ENCODE results near the gene CXCR6. TPM values are rescaled to one million over a fixed set of nuclear protein-coding genes. Genes with fewer than 3 reads are reported as not detected.

CXCR6 gene
- total and polyA plus RNA-seq, 2 experiments from 2014 or later: not detected

DNA sequence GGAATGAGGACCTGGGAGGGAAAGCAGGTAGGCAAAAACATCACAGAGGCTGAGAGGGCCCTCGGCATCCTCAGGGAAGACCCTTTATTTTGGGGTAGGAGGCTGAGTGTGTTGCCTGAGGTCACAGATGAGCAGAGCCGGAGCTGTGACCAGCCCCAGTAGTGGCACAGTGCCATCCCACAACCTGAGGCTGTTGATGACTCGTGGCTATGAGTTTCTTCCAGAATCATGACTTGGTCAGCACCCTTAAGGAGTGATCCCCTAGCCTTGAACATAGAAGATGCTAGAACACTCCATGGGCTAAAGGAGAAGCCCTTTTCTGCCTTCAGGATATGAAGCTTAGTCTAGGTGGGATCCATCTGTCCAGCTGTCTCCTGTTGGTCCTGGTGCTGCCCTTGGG, 19.5 kb upstream of the CXCR6 start:
- in situ Hi-C loops (cut with MboI): no loop called here
- H3K4me2 ChIP-seq (ENCODE audit: unreplicated experiment): no peak overlapping the region
- no peak for TF ChIP-seq EZH2 (IDR thresholded peaks at IDR 0.05; ENCODE audit: insufficient read depth, poor library complexity, severe bottlenecking)
- TF ChIP-seq EZH2phosphoT487 (IDR thresholded peaks at IDR 0.05; ENCODE audit: insufficient read depth, low read depth): no peak
- H2AFZ ChIP-seq: no peak overlapping the region
- H3K4me3 ChIP-seq: no peak overlapping the region
- H3K79me2 ChIP-seq (ENCODE audit: insufficient read depth): no peaks in the 10 kb centered on the region
- no peaks in the 10 kb centered on the region for H3K9me2 ChIP-seq (ENCODE audit: insufficient read depth)
- no peaks in the 10 kb centered on the region for H3K36me3 ChIP-seq (ENCODE audit: low read depth)
- H3F3A ChIP-seq (ENCODE audit: insufficient read depth): no peaks in the 10 kb centered on the region; the same call in 1 of the 2 replicates
- peak; percentile 83 for DNase-seq
- H3K4me1 ChIP-seq (ENCODE audit: insufficient read depth): peaks cover 8% of the 10 kb centered on the region; the same call in 1 of the 2 replicates
- no peak overlapping the region for H3K27ac ChIP-seq
- 58 to 60% methylated on average over 3 of the region's 3 CpGs for WGBS, 2 experiments (ENCODE audit: low coverage in 1 of 2, low lambda C conversion rate in 2 of 2, missing lambda C conversion rate in 2 of 2)
- H3K27me3 ChIP-seq (replicated peaks; ENCODE audit: insufficient read depth): no peaks in the 10 kb centered on the region
- no peaks in the 10 kb centered on the region for H3K9me3 ChIP-seq (ENCODE audit: low read depth)
- H3K9ac ChIP-seq: no peak overlapping the region
- H4K20me1 ChIP-seq (ENCODE audit: insufficient read depth): no peaks in the 10 kb centered on the region

DNA sequence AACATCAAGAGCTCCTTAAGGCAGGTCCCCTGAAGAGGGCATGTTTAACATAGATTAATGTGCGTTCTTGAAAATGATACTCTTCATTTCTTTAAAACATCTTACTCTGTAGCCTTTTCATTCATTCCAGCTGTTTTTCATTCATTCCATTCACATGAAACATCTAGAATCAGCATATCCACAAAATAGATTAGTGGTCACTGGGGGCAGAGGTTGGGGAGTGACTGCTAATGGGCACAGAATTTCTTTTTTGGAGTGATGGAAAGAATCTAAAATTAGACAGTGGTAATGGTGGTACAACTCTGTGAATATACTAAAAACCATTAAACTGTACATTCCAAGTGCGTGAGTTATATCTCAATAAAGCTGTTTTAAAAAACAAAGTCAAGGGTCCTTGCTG, 15.4 kb upstream of the CXCR6 start:
- no peaks in the 10 kb centered on the region for H3K79me2 ChIP-seq (ENCODE audit: insufficient read depth)
- H3K9me2 ChIP-seq (ENCODE audit: insufficient read depth): no peaks in the 10 kb centered on the region
- WGBS, 2 experiments (ENCODE audit: low coverage in 1 of 2, low lambda C conversion rate in 2 of 2, missing lambda C conversion rate in 2 of 2): 71 to 82% methylated on average over 2 of the region's 2 CpGs
- no peaks in the 10 kb centered on the region for H3K27me3 ChIP-seq (replicated peaks; ENCODE audit: insufficient read depth)
- no peak overlapping the region for H3K9ac ChIP-seq
- TF ChIP-seq EZH2phosphoT487 (IDR thresholded peaks at IDR 0.05; ENCODE audit: insufficient read depth, low read depth): 0 out of 2 replicates have a peak, but pooled peaks have one; percentile 62
- TF ChIP-seq EZH2 (IDR thresholded peaks at IDR 0.05; ENCODE audit: insufficient read depth, poor library complexity, severe bottlenecking): no peak
- H3K4me2 ChIP-seq (ENCODE audit: unreplicated experiment): no peak overlapping the region
- no peaks in the 10 kb centered on the region for H3K9me3 ChIP-seq (ENCODE audit: low read depth)
- no peaks in the 10 kb centered on the region for H3K36me3 ChIP-seq (ENCODE audit: low read depth)
- in situ Hi-C loops (cut with MboI): loop anchor here (5.0 to 25.0 kb wide), 2 partner anchors 166 to 434 kb away; partner anchors contain the start of genes CCR2 and CCR5
- DNase-seq: peak; percentile 47
- no peak overlapping the region for H3K27ac ChIP-seq
- no peak overlapping the region for H3K4me3 ChIP-seq
- peaks cover 8% of the 10 kb centered on the region; the same call in 1 of the 2 replicates for H3K4me1 ChIP-seq (ENCODE audit: insufficient read depth)
- no peaks in the 10 kb centered on the region; the same call in 1 of the 2 replicates for H3F3A ChIP-seq (ENCODE audit: insufficient read depth)
- no peaks in the 10 kb centered on the region for H4K20me1 ChIP-seq (ENCODE audit: insufficient read depth)
- no peak overlapping the region for H2AFZ ChIP-seq

DNA sequence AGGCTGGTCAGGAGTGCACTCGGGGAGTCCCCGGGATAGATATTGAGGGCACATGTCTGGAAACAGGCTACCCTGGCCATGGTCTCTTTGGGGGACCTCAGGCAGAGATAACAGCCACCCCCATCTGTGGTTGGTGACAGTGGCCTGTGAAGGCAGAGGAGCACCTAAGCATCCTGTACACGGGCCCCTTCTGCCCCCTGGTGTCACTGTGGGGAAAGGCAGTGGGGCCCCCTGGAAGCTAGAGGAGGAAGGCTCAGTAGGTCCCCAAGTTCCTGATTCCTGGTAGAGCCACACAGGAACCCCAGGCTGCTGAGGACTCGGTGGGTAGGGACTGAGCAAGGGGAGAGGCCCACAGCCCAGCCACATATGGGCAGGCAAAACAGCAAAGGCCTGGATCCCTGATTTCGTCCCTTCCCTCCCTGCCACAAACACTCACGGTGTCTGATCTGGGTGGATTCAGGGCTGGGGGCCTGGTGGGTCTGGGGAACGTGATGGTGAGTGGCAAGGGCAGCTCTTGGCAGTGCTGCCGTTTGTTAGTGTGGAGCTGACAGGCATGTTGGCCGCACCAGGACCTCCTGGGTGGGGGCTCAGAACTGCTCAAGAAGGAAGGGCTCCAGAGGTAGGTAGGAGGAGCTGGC, 14.1 kb upstream of the CXCR6 start:
- no peaks in the 10 kb centered on the region for H3K27me3 ChIP-seq (replicated peaks; ENCODE audit: insufficient read depth)
- H2AFZ ChIP-seq: no peak overlapping the region
- TF ChIP-seq EZH2phosphoT487 (IDR thresholded peaks at IDR 0.05; ENCODE audit: insufficient read depth, low read depth) (no peak), EZH2 (IDR thresholded peaks at IDR 0.05; ENCODE audit: insufficient read depth, poor library complexity, severe bottlenecking) (no peak)
- in situ Hi-C loops (cut with MboI): loop anchor here (5.0 to 25.0 kb wide), 2 partner anchors 167 to 433 kb away; partner anchors contain the start of genes CCR2 and CCR5
- H3K9ac ChIP-seq: no peak overlapping the region
- H3K4me1 ChIP-seq (ENCODE audit: insufficient read depth): peaks cover 8% of the 10 kb centered on the region; the same call in 1 of the 2 replicates
- DNase-seq: peak; percentile 64
- H3K27ac ChIP-seq: no peak overlapping the region
- H4K20me1 ChIP-seq (ENCODE audit: insufficient read depth): no peaks in the 10 kb centered on the region
- 65 to 67% methylated on average over 9 of the region's 9 CpGs for WGBS, 2 experiments (ENCODE audit: low coverage in 1 of 2, low lambda C conversion rate in 2 of 2, missing lambda C conversion rate in 2 of 2)
- no peaks in the 10 kb centered on the region for H3K36me3 ChIP-seq (ENCODE audit: low read depth)
- H3K9me3 ChIP-seq (ENCODE audit: low read depth): no peaks in the 10 kb centered on the region
- H3K9me2 ChIP-seq (ENCODE audit: insufficient read depth): no peaks in the 10 kb centered on the region
- no peak overlapping the region for H3K4me2 ChIP-seq (ENCODE audit: unreplicated experiment)
- H3K4me3 ChIP-seq: no peak overlapping the region
- no peaks in the 10 kb centered on the region; the same call in 1 of the 2 replicates for H3F3A ChIP-seq (ENCODE audit: insufficient read depth)
- no peaks in the 10 kb centered on the region for H3K79me2 ChIP-seq (ENCODE audit: insufficient read depth)

DNA sequence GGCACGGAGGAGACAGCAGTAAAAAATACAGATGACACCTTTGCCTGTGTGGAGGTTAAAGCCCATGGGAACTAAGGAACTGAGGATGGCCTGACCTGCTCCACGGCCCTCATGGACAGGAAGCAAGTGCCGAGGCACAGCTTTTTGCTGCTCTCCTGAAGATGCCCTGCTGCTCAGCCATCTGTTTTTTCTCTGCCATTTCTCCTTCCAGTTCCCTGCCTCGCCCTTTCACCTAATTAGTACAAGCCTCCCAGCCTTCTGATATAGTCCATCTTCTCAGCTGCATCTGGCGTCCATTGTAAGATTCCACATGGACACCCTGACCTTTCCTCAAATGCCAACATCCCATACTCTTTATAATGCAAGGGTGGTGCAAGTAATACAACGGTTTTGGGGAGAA, 11.8 kb upstream of the CXCR6 start:
- H3K4me3 ChIP-seq: no peak overlapping the region
- no peaks in the 10 kb centered on the region for H3K9me3 ChIP-seq (ENCODE audit: low read depth)
- no peak overlapping the region for H3K9ac ChIP-seq
- WGBS, 2 experiments (ENCODE audit: low coverage in 1 of 2, low lambda C conversion rate in 2 of 2, missing lambda C conversion rate in 2 of 2): 74 to 76% methylated on average over 6 of the region's 6 CpGs
- no peaks in the 10 kb centered on the region for H3K27me3 ChIP-seq (replicated peaks; ENCODE audit: insufficient read depth)
- TF ChIP-seq EZH2phosphoT487 (IDR thresholded peaks at IDR 0.05; ENCODE audit: insufficient read depth, low read depth): no peak
- H3K36me3 ChIP-seq (ENCODE audit: low read depth): no peaks in the 10 kb centered on the region
- DNase-seq: no peak
- peaks cover 8% of the 10 kb centered on the region; the same call in 1 of the 2 replicates for H3K4me1 ChIP-seq (ENCODE audit: insufficient read depth)
- no peak overlapping the region for H3K4me2 ChIP-seq (ENCODE audit: unreplicated experiment)
- H4K20me1 ChIP-seq (ENCODE audit: insufficient read depth): no peaks in the 10 kb centered on the region
- H3F3A ChIP-seq (ENCODE audit: insufficient read depth): no peaks in the 10 kb centered on the region; the same call in 1 of the 2 replicates
- no peak overlapping the region for H2AFZ ChIP-seq
- H3K9me2 ChIP-seq (ENCODE audit: insufficient read depth): no peaks in the 10 kb centered on the region
- H3K27ac ChIP-seq: no peak overlapping the region
- in situ Hi-C loops (cut with MboI): loop anchor here (25.0 kb wide), 1 partner anchor 431 kb away; the partner anchor contains the start of genes CCR2 and CCR5
- no peaks in the 10 kb centered on the region for H3K79me2 ChIP-seq (ENCODE audit: insufficient read depth)

Measured in GM23248 (cell line).